Measurements from ENCODE around the gene PALM3.

- TF ChIP-seq CTCF (IDR thresholded peaks at IDR 0.05) (no peak), POLR2A (IDR thresholded peaks at IDR 0.05) (no peak), EP300 (IDR thresholded peaks at IDR 0.05) (no peak)
Observed at GRCh38 chr19:14085309-14085995, 23.6 kb upstream of the PALM3 start, which contains the start of gene C19orf67.

Data from tibial nerve (tissue), 4 donors.